GM12878 (cell line): ENCODE data around the gene MAP4K4.

Source experiments
- BRCA1 ChIP-seq: IDR thresholded peaks from 2 replicates; pipeline ENCODE4 v1.6.1; 2011; ENCODE audit warnings: low read depth, low read length, improper control_type of control experiment
- CEBPZ ChIP-seq: fragments of 150-350 bp; IDR thresholded peaks from 2 replicates; pipeline ENCODE4 v1.6.1; 2016; ENCODE audit warnings: low read depth, low read length
- CREM ChIP-seq: IDR thresholded peaks from 2 replicates; pipeline ENCODE4 v1.6.1; 2014; ENCODE audit warnings: antibody characterized with exemption, low read depth
- CTCF ChIP-seq, 3 experiments: IDR thresholded peaks in 2 of 3; conservative IDR thresholded peaks in 1 of 3; 2 replicates each; pipeline ENCODE4 v1.5.1; 2011; ENCODE audit warnings: low read depth in 3 of 3, low read length in 3 of 3, mild to moderate bottlenecking in 3 of 3, control low read depth in 2 of 3, moderate library complexity in 2 of 3, inconsistent platforms in 1 of 3, mixed read lengths in 1 of 3; ENCODE audit not compliant: control insufficient read depth in 2 of 3, insufficient read depth in 1 of 3; ENCODE audit errors: extremely low read depth in 1 of 3
- EGR1 ChIP-seq, 2 experiments: IDR thresholded peaks; 1 replicate in 1 of 2; 2 replicates in 1 of 2; pipeline ENCODE4 v1.6.1; 2011 to 2012; ENCODE audit warnings: low read depth in 2 of 2, low read length in 2 of 2, borderline replicate concordance in 1 of 2, mild to moderate bottlenecking in 1 of 2, moderate library complexity in 1 of 2
- MXI1 ChIP-seq: fragments of 150-350 bp; IDR thresholded peaks from 2 replicates; pipeline ENCODE4 v1.6.1; 2011; ENCODE audit warnings: low read depth, mild to moderate bottlenecking, inconsistent platforms, low read length, improper control_type of control experiment
- NFYB ChIP-seq: IDR thresholded peaks from 2 replicates; pipeline ENCODE4 v1.6.1; 2011; ENCODE audit warnings: low read depth, mild to moderate bottlenecking, low read length, improper control_type of control experiment, moderate library complexity; ENCODE audit not compliant: insufficient read depth
- POLR2A ChIP-seq: IDR thresholded peaks from 2 replicates; pipeline ENCODE4 v1.6.1; 2011; ENCODE audit warnings: low read depth, mild to moderate bottlenecking, low read length
- SREBF2 ChIP-seq: IDR thresholded peaks from 2 replicates; pipeline ENCODE4 v1.6.1; 2012; ENCODE audit warnings: mild to moderate bottlenecking, low read length
- TCF12 ChIP-seq: IDR thresholded peaks from 2 replicates; pipeline ENCODE4 v1.6.1; 2011; ENCODE audit warnings: low read depth, mild to moderate bottlenecking, low read length
- USF1 ChIP-seq: IDR thresholded peaks from 2 replicates; pipeline ENCODE4 v1.6.1; 2011; ENCODE audit warnings: borderline replicate concordance, low read depth, mild to moderate bottlenecking, moderate library complexity, mixed read lengths, low read length; ENCODE audit not compliant: insufficient read depth; ENCODE audit errors: extremely low read length
- ZBED1 ChIP-seq: IDR thresholded peaks from 2 replicates; pipeline ENCODE4 v1.6.1; 2016; ENCODE audit warnings: borderline replicate concordance

GRCh38 chr2:101818531-101819451 is 121.3 kb downstream of the MAP4K4 start:
- no peak for TF ChIP-seq CEBPZ
- TF ChIP-seq USF1, result no peak
- TF ChIP-seq TCF12, result no peak
- no peak for TF ChIP-seq BRCA1
- TF ChIP-seq SREBF2, result no peak
- no peak for TF ChIP-seq POLR2A
- TF ChIP-seq CTCF (IDR thresholded peaks at IDR 0.05 in 2 of 3, conservative IDR thresholded peaks at IDR 0.05 in 1 of 3; ENCODE audit: control insufficient read depth in 2 of 3, extremely low read depth in 1 of 3, insufficient read depth in 1 of 3, low read depth in 3 of 3, low read length in 3 of 3), result no peak
- TF ChIP-seq NFYB, result no peak
- TF ChIP-seq CREM, result no peak
- no peak for TF ChIP-seq MXI1
- TF ChIP-seq EGR1 (IDR thresholded peaks at IDR 0.05; ENCODE audit: borderline replicate concordance in 1 of 2, low read depth in 2 of 2, low read length in 2 of 2), result no peak
- no peak for TF ChIP-seq ZBED1
